ENCODE results near the gene BEST3. TPM values are rescaled to one million over a fixed set of nuclear protein-coding genes. Genes with fewer than 3 reads are reported as not detected.
"Not testable (repeated sequence)": the region's sequence is repeated elsewhere in the genome, so short reads cannot be mapped to it uniquely, and the experiment has no call there.

Gene BEST3
- total RNA-seq, 1 experiment from 2014 or later, result 1.3 TPM

DNA sequence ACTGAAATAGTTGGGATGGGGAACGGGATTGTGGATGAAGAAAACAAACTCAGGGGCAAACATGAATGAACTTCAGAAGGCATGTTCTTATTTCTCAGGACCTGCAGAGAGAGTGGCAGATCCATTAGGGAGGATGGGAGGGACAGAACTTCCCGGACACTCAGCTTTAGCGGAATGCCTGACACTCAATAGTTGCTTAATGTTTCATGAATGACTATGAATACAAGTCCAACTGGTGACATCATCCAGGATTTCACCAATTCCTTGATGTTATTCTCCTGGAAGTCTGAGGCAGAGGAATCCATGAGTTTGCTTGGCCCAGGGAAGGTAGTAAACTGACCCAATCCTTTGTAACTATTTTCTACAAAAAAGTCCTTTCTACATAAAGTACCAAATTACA, 50.6 kb downstream of the BEST3 start:
- DNase-seq (ENCODE audit: low spot score), result no peak

- DNase-seq (ENCODE audit: low spot score), result no peak
Measured at GRCh38 chr12:69647178-69647577, 51.9 kb downstream of the BEST3 start.

DNA sequence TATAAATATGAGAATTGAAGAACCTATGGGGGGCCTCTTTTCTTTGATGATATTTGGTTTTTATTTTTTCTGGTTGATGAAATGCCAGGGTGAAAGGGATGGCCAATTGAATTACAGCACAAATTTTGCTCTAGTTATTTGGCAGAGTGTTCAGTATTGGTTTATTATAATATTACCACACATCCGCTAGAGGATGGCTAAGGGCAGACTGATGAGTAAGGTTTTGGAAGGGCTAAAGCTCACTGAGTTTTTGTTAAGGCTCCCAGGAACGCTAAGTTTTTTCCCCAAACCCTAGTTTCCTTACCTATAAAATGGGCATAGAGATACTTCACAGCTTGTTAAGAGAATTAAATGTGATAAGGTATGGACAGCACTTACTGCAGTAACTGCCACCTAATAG, 54.1 kb downstream of the BEST3 start:
- DNase-seq (ENCODE audit: low spot score), result no peak

DNA sequence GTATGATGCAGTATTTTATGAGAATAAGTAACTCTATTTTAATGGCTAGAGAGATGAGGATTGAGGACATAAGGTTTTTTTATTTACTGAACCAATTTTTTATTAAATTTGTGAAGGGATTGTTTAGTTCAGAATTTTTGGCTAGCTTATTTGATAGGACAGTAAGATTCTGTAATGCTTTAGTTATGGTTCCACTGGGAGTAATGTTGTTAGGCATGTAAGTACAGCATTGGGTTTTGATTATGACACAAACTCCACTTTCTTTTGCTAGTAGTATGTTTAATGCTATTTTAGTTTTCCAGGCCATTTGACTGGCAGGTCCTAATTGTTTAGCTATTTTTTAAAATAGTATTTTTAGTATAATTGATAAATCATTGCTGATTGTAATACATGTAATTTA, 54.6 kb downstream of the BEST3 start:
- no peak for DNase-seq (ENCODE audit: low spot score)

DNA sequence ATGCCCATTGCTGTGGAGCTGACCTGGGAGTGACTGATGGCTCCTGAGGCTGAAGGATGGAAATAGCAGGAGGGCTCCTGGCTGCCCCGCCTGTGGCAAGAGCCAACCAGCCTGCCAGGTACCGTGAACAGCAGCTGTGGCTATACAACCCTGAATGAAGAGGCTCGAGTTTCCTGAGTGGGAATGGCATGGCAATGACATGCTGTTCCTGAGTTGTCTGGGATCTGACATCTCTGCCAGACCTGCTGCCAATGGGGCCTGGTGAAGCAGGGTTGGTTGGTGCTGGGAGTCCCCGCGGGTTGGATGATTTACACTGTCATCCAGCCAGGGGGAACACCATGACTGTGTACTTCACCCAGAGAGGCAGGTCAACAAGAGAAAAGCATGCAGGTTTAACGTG, 56.6 kb downstream of the BEST3 start:
- DNase-seq (ENCODE audit: low spot score), result no peak

GRCh38 chr12:69641546-69641945, 57.6 kb downstream of the BEST3 start:
- DNase-seq (ENCODE audit: low spot score), result no peak

DNA sequence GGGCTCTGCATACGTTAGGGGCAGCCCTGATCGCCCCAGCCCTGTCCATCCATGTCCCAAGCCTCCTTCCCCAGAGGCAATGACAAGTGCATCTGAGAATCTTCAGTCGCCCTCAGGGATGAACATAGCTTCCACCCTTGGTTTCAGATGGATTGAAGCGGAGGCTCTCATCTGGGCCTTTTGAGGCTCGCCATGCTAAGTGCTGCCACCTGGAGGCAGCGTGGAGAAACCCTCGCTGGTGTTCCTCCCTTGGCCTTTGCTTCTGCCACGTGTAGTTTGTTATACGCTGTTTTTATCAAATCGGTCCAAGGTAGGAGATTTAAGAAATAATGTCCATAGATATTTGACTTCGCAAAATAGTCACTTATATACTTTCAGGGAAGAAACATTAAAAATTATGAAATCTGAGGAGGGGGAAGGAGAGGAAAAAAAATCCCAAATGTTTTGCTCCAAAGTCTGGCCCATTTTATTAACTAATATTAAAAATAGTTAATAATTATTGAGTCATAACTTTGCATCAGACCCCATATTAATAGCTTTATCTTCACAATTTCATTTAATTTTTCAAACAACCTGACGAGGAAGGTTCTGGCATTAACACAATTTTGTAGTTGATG, 59.6 kb downstream of the BEST3 start:
- peak; percentile 53 for DNase-seq (ENCODE audit: low spot score)

DNA sequence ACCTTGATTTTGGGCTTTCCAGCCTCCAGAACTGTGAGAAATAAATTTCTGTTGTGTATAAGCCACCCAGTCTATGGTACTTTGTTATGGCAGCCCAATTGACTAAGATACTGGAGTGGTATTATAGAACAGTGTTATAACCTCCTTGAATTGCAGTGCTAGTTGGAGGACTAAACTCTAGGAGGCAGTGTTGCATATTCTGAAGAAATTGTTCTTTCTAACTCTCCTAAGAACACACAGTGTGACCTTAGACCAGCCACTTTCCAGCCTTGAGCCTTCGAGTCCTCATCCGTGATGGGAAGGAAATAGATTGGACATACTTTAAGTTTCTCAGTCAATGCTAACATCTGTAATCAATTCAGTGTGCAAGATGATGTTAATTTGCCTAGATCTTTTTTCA, 66.0 kb downstream of the BEST3 start:
- DNase-seq (ENCODE audit: low spot score), result no peak

- no peak for DNase-seq (ENCODE audit: low spot score)
Measured at GRCh38 chr12:69630191-69630590, 68.9 kb downstream of the BEST3 start.

DNA sequence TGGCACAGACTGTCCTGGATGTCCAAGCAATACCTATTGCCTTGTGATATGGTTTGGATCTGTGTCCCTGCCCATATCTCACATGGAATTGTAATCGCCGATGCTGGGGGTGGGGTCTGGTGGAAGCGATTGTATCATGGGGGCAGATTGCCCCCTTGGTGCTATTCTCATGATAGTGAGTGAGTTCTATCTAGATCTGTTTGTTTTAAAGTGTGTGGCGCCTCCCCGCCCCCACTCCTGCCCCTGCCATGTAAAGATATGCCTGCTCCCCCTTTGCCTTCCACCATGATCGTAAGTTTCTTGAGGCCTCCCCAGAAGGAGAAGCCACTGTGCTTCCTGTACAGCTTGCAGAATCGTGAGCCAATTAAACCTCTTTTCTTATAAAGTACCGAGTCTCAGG, 71.6 kb downstream of the BEST3 start:
- no peak for DNase-seq (ENCODE audit: low spot score)

DNA sequence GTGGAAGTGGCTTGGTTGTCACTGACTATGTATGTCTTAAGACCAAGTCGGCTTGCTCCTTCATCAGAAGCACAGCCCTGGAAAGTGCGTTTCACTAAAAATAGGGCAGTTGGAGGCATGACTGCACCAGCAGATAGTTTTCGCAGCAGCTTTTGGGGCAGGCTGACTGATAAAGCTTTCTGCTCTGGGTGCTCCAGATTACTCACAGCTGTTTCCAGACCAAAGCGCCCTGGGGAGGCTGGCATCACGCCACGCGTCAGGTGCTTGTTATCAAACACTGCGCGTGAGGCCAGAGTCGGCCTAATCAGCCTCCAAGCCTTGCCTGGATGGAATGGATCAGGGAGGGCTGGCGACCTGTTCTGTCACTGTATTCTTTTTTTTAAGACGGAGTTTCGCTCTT, 75.1 kb downstream of the BEST3 start:
- peak; percentile 55 for DNase-seq (ENCODE audit: low spot score)

- DNase-seq (ENCODE audit: low spot score), result no peak
Measured at GRCh38 chr12:69621551-69621950, 77.6 kb downstream of the BEST3 start.

DNA sequence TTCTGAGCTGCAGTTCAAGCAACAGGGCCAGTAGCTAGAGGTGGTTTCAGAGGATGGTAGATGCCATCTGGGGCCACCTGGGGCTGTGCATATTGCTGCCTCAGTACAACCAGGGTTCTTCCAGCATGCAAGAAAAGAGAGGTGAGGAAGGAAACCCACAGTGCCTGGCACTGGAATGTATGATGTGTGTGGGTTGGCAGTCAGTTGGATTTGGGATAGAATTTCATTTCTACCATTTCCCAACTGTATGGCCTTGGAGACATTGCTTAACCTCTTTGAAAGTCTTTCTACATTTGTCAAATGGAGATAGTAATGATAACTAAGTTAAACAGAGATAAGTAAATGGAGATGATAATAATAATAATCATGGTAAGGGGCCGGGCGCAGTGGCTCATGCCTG, 78.2 kb downstream of the BEST3 start:
- DNase-seq (ENCODE audit: low spot score), result no peak

- no peak for DNase-seq (ENCODE audit: low spot score)
Measured at GRCh38 chr12:69620077-69620476, 79.0 kb downstream of the BEST3 start.

- no peak for DNase-seq (ENCODE audit: low spot score)
Measured at GRCh38 chr12:69619050-69619449, 80.1 kb downstream of the BEST3 start.

- DNase-seq (ENCODE audit: low spot score), result no peak
Measured at GRCh38 chr12:69616025-69616424, 83.1 kb downstream of the BEST3 start.

- DNase-seq (ENCODE audit: low spot score), result no peak
Measured at GRCh38 chr12:69613351-69613750, 85.8 kb downstream of the BEST3 start.

- DNase-seq (ENCODE audit: low spot score), result no peak
Measured at GRCh38 chr12:69610729-69611128, 88.4 kb downstream of the BEST3 start, which contains the start of gene LRRC10. LRRC10 (minus strand) TSS chr12:69610907; CDS start chr12:69610838, 69 bp downstream.

DNA sequence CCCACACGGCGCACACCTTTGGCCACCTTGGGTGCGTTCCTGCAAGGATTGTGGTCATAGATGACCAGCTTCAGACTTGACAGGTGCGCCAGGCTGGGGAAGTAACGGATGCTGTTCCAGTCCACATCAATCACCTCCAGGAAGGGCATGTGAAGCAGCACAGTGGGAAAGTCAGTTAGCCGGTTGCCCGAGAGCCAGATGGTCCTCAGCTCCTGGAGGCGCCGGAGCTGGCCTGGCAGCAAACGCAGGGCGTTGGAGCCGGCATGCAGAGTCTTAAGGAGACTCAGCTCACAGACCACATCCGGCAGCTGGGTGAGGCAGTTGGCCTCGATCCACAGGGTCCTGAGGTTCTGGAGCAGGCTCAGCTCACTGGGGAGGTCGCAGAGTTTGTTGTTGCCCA, 89.0 kb downstream of the BEST3 start:
- no peak for DNase-seq (ENCODE audit: low spot score)

DNA sequence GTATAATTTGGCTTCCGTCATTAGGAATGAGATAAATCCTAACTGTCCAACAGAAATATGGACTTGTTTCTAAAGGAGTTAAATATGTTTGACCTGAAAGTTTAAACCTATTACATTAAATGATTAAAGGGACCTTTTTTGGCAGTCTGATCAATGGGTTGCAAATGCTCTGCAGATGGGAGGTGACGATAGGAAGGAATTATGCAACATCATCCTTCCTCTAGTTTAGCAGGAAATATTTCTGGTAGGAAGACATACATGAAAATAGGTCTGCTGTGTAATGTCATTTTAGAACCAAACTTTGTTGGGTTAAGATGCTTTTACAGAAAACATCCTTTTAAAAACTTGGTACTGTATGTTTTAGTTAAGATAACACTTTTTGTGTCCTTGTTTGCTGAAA, 91.0 kb downstream of the BEST3 start:
- no peak for DNase-seq (ENCODE audit: low spot score)

GRCh38 chr12:69604275-69604674, 94.8 kb downstream of the BEST3 start:
- not testable (repeated sequence) for DNase-seq (ENCODE audit: low spot score)

Data from A172 (cell line).